ENCODE results near the gene GOLGB1.
"Not testable (repeated sequence)": the region's sequence is repeated elsewhere in the genome, so short reads cannot be mapped to it uniquely, and the experiment has no call there.

GOLGB1 gene

DNA sequence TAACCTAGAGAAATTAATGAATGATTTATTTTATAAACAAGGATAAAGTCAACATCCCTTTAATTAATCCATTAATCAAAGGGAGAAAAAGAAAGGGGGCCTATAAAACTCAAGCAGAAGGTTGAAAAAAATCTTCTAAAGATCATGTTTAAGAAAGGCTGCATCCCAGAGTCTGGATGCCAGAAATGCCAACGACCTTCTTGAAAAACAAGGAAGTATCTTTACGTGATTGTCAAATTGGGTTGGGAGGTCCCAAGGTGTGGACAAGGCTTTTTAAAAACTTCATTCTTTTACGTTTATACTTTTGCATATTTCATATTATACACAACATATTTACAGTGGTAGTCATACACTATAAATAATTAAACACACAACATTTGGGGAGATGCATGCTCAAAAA is 1.6 kb downstream of the GOLGB1 start:
- DNase-seq (ENCODE audit: extremely low spot score), result no peak
- POLR2A ChIA-PET, result interaction anchor here (0.6 to 1.2 kb wide), 2 partner anchors 21 to 478 kb away, joined by 3 to 5 read pairs; no protein-coding TSS in a partner anchor
- TF ChIP-seq CTCF (IDR thresholded peaks at IDR 0.05; ENCODE audit: control extremely low read depth, extremely low read depth, low read depth, missing control alignments), result no peak
- CTCF ChIA-PET, result interaction anchor here (0.7 to 1.2 kb wide), 2 partner anchors 22 to 50 kb away, joined by 3 read pairs; no protein-coding TSS in a partner anchor

DNA sequence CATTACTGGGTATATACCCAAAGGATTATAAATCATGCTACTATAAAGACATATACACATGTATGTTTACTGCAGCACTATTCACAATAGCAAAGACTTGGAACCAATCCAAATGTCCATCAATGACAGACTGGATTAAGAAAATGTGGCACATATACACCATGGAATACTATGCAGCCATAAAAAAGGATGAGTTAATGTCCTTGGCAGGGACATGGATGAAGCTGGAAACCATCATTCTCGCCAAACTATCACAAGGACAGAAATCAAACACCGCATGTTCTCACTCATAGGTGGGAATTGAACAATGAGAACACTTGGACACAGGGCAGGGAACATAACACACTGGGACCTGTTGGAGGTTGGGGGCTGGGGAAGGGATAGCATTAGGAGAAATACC is 6.4 kb downstream of the GOLGB1 start:
- POLR2A ChIA-PET; CTCF ChIA-PET; DNase-seq (ENCODE audit: extremely low spot score): not testable (repeated sequence)

DNA sequence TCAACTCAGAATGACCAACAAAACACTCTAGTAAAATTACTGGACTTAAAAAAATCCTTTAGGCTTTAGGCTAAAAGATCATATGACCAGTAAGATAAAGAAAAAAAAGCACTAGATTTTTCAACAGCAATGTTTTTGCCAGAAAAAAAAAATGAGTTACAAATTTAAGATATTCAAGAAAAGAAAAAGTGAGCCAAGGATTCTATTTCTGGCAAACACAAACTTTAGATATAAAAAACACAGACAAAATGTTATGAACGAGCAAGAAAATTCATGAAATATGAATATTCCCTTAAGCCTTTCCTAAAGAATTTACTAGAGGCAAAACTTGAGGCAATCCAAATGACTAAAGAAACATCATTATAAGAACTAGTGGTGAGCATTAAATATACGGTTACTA is 8.6 kb downstream of the GOLGB1 start:
- no peak for DNase-seq (ENCODE audit: extremely low spot score)
- ChIA-PET POLR2A (no interaction called here), CTCF (no interaction called here)
- no peak for TF ChIP-seq CTCF (IDR thresholded peaks at IDR 0.05; ENCODE audit: control extremely low read depth, extremely low read depth, low read depth, missing control alignments)

DNA sequence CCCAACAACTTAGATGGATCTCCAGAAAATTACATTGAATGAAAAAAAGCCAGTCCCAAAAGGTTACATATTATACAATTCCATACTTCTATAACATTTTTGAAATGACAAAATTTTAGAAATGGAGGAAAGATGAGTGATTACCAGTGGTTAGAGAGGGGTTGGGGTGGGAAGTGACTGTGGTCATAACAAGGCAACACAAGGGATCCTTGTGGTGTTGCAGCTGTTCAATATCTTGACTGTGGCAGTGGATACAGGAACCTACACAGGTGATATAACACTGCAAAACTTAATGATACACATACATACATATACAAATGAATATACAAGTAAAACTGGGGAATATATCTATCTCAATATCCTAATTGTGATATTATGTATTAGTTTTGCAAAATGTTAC is 9.6 kb downstream of the GOLGB1 start:
- no peak for TF ChIP-seq CTCF (IDR thresholded peaks at IDR 0.05; ENCODE audit: control extremely low read depth, extremely low read depth, low read depth, missing control alignments)
- CTCF ChIA-PET, result interaction anchor here (1.9 kb wide), 1 partner anchor 15 kb away, joined by 7 read pairs; no protein-coding TSS in a partner anchor
- no peak for DNase-seq (ENCODE audit: extremely low spot score)
- POLR2A ChIA-PET, result interaction anchor here (0.6 kb wide), 1 partner anchor 101 kb away, joined by 3 read pairs; no protein-coding TSS in a partner anchor

- ChIA-PET POLR2A (no interaction called here), CTCF (no interaction called here)
- no peak for TF ChIP-seq CTCF (IDR thresholded peaks at IDR 0.05; ENCODE audit: control extremely low read depth, extremely low read depth, low read depth, missing control alignments)
- no peak for DNase-seq (ENCODE audit: extremely low spot score)
These were observed 11.9 kb downstream of the GOLGB1 start for GRCh38 chr3:121737644-121738043.

DNA sequence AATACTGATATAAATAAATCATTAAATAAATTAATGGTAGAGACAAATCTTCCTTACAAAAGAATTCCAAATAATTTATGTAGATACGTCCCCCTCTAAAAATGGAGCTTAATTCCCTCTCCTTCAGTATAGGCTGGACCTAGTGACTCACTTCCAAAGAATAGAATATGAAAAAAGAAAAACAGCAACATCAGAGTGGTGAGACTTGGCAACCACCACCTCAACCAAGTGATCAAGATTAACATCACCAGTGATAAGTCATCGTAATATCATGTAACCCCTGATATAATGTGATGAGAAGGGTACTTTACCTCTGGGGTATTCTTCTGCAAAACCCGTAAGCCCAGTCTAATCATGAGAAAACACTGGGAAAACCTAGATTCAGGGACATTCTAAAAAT is 13.4 kb downstream of the GOLGB1 start:
- no peak for DNase-seq (ENCODE audit: extremely low spot score)
- CTCF ChIA-PET, result interaction anchor here (1.2 to 2.4 kb wide), 4 partner anchors 9 to 17 kb away, joined by 3 to 9 read pairs (median 3); no protein-coding TSS in a partner anchor
- POLR2A ChIA-PET, result interaction anchor here (0.6 kb wide), 1 partner anchor 9 kb away, joined by 4 read pairs; no protein-coding TSS in a partner anchor
- TF ChIP-seq CTCF (IDR thresholded peaks at IDR 0.05; ENCODE audit: control extremely low read depth, extremely low read depth, low read depth, missing control alignments), result no peak

- POLR2A ChIA-PET, result interaction anchor here (0.6 kb wide), 1 partner anchor 10 kb away, joined by 4 read pairs; no protein-coding TSS in a partner anchor
- CTCF ChIA-PET, result interaction anchor here (1.1 to 2.4 kb wide), 4 partner anchors 8 to 24 kb away, joined by 3 to 9 read pairs (median 3); no protein-coding TSS in a partner anchor
- TF ChIP-seq CTCF (IDR thresholded peaks at IDR 0.05; ENCODE audit: control extremely low read depth, extremely low read depth, low read depth, missing control alignments), result no peak
- DNase-seq (ENCODE audit: extremely low spot score), result peak; percentile 31
These were observed 14.4 kb downstream of the GOLGB1 start for GRCh38 chr3:121735047-121735696.

Data from GM10248 (cell line).